ENCODE measurements around the gene RASSF7. TPM values are rescaled to one million over a fixed set of nuclear protein-coding genes. Genes with fewer than 3 reads are reported as not detected.
"Not testable (repeated sequence)": the region's sequence is repeated elsewhere in the genome, so short reads cannot be mapped to it uniquely, and the experiment has no call there.

The RASSF7 gene
- 7.8 TPM for polyA plus RNA-seq (2012; ENCODE audit: missing spikeins)

DNA sequence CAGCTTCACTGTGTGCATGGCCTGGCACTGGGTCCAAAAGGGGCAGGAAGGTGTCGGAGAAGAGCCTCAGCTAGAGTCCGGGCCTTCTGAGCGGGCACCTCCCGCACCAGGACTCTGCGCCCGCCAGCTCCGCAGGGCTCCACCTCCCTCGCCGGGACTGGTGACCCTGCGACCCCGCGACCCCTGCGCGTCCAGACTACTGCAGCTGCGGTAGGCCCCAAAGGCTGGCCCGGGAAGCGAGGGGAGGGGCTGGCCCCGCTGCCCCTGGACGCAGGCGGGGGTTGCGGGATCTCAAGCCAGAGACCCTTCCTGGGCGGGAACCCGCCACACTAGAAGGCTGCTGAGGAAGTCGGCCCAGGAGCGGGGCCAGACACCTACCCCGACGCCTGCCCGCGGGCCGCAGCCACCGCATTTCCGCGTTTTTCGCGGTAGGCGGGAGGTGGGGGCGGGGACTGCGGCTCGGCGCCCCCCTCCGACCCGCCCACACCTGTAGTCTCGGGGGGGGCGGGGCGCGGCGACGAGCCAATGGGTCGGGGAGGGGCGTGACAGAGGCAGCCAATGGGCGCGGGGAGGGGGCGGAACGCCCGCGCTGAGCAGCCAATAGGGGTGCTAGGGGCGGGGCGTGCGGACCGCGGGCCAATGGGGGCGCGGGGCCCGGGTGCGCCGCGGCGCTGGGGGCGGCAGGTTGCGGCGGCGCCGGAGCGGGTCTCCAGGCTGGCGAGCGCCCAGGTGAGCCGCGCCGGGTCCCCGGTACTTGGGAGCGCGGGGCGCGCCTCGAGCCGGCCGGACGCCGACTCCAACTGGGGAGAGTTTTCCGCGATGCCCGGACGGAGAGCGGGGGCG lies at the start of gene RASSF7, which contains the start of gene LMNTD2:
TSS of gene RASSF7 (plus strand) at position 666 of the 843 bp plus-strand sequence. CDS start 799 bp downstream, outside the sequence.
TSS of gene LMNTD2 (minus strand) at position 434 of the 843 bp plus-strand sequence. CDS start at position 412, 22 bp downstream.
- DNase-seq (ENCODE audit: insufficient read length): peak; percentile 100
- no peak for TF ChIP-seq TAF1 (IDR thresholded peaks at IDR 0.05; ENCODE audit: borderline replicate concordance, low read depth, low read length)
- TF ChIP-seq POLR2A (IDR thresholded peaks at IDR 0.05; ENCODE audit: low read depth, low read length): 0 out of 2 replicates have a peak, but pooled peaks have one; percentile 20
- TF ChIP-seq POLR2AphosphoS5 (IDR thresholded peaks at IDR 0.05; ENCODE audit: low read depth, low read length): no peak
- FAIRE-seq: peak; percentile 99

DNA sequence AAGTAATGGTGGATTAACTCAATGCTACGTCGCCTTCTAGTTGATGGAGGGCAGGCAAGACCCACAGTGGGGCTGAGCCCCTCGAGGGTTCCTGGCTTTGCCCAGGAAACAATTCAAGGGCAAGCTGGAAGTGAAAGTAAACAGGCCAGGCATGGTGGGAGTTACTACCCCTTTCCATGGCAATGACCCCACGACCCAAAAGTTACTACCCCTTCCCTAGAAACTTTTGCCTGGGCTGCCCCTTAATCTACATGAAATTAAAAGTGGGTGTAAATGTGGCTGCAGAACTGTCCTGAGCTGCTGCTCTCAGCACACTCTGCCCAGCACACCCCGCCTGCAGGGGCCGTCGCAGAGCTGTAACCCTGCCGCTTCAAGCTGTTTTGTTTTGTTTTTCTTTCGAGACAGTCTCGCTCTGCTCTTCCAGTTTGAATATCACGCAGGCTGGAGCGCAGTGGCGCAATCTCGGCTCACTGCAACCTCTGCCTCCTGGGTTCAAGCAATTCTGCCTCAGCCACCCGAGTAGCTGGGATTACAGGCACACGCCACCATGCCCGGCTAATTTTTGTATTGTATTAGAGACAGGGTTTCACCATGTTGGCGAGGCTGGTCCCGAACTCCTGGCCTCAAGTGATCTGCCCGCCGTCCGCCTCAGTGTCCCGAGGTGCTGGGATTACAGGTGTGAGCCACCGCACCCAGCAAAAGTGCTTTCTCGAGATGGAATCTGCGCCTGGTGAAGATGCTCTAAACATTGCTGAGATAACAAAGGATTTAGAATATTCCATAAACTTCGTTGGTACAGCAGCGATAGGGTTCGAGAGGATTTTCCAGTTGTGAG lies 47.8 kb upstream of the RASSF7 start:
- no peak for FAIRE-seq
- TF ChIP-seq POLR2AphosphoS5 (IDR thresholded peaks at IDR 0.05; ENCODE audit: low read depth, low read length) (no peak), POLR2A (IDR thresholded peaks at IDR 0.05; ENCODE audit: low read depth, low read length) (0 out of 2 replicates have a peak, but pooled peaks have one; percentile 19)
- DNase-seq (ENCODE audit: insufficient read length): no peak

DNA sequence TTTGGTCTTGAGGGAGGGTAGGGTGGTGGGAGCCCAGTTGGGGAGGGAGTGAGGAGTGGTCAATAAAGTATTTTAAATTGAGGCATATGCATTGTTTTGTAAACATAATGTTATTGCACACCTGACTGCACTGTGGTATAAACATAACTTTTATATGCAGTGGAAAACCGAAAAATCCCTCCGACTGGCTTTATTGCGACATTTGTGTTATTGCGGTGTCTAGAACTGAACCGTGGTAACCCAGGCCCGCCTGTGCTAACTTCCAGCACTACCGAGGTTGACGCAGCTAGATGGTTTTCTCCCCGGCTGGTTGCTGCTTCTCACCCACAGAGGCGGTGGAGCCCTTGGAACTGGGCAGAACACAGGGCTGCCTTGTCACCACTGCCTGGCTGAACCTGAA lies 46.2 kb upstream of the RASSF7 start:
- DNase-seq (ENCODE audit: insufficient read length): no peak
- TF ChIP-seq POLR2AphosphoS5 (IDR thresholded peaks at IDR 0.05; ENCODE audit: low read depth, low read length) (no peak), TAF1 (IDR thresholded peaks at IDR 0.05; ENCODE audit: borderline replicate concordance, low read depth, low read length) (no peak), POLR2A (IDR thresholded peaks at IDR 0.05; ENCODE audit: low read depth, low read length) (no peak)
- FAIRE-seq: no peak

GRCh38 chr11:515131-515530 lies 45.6 kb upstream of the RASSF7 start:
- FAIRE-seq (no peak), DNase-seq (ENCODE audit: insufficient read length) (no peak)
- TF ChIP-seq POLR2AphosphoS5 (IDR thresholded peaks at IDR 0.05; ENCODE audit: low read depth, low read length) (no peak), POLR2A (IDR thresholded peaks at IDR 0.05; ENCODE audit: low read depth, low read length) (no peak), TAF1 (IDR thresholded peaks at IDR 0.05; ENCODE audit: borderline replicate concordance, low read depth, low read length) (no peak)

GRCh38 chr11:516400-516799 lies 44.4 kb upstream of the RASSF7 start:
- FAIRE-seq (no peak), DNase-seq (ENCODE audit: insufficient read length) (no peak)
- TF ChIP-seq POLR2A (IDR thresholded peaks at IDR 0.05; ENCODE audit: low read depth, low read length) (no peak), POLR2AphosphoS5 (IDR thresholded peaks at IDR 0.05; ENCODE audit: low read depth, low read length) (no peak), TAF1 (IDR thresholded peaks at IDR 0.05; ENCODE audit: borderline replicate concordance, low read depth, low read length) (no peak)

DNA sequence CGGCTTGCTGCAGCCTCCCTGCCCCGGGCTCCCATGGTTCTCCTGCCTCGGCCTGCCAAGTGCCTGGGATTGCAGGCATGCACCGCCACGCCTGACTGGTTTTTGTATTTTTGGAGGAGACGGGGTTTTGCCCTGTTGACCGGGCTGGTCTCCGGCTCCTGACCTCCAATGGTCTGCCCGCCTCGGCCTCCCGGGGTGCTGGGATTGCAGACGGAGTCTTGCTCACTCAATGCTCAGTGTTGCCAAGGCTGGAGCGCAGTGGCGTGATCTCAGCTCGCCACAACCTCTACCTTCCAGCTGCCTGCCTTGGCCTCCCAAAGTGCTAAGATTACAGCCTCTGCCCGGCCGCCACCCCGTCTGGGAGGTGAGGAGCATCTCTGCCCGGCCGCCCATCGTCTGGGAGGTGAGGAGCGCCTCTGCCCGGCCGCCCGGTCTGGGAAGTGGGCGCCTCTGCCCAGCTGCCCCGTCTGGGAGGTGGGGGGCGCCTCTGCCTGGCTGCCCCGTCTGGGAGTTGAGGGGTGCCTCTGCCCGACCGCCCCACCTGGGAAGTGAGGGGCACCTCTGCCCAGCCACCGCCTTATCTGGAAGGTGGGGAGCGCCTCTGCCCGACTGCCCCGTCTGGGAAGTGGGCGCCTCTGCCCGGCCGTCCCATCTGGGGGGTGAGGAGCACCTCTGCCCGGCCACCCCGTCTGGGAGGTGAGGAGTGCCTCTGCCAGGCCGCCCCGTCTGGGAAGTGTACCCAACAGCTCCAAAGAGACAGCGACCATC lies 43.7 kb upstream of the RASSF7 start:
- DNase-seq (ENCODE audit: insufficient read length); FAIRE-seq: not testable (repeated sequence)

DNA sequence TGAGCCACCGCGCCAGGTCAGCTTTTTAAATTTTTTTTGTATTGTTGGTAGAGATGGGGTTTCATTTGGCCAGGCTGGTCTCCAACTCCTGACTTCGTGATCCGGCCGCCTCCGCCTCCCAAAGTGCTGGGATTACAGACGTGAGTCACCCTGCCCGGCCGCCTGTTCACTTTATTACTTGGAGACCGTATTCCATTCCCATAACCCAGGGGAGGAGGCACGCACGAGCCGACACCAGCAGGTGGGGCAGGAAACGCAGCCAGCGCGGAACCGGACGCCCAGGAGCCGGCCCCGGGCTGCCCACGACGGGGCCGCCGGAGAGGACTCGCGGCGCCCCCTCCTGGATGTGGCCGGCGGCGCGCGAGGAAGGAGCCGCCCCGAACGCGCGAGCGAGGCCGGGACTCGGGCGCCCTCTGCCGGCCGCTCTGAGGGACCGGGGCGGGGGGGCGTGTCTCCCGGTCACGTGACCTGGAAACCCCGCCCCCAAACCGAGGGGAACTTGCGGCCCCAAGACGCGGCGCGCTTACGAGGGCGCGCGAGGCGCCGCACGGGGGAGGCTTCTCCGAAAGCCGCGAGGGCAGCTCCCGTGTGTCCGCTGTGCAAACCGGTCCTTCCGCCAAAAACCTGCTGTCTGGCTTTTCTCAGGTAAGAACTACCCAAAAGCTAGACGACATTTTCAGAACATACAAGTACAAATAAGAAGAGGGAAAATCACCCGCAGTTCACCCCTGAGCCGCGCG lies 42.1 kb upstream of the RASSF7 start:
- FAIRE-seq: peak; percentile 96
- DNase-seq (ENCODE audit: insufficient read length): peak; percentile 92
- no peak for TF ChIP-seq POLR2A (IDR thresholded peaks at IDR 0.05; ENCODE audit: low read depth, low read length)
- no peak for TF ChIP-seq POLR2AphosphoS5 (IDR thresholded peaks at IDR 0.05; ENCODE audit: low read depth, low read length)
- no peak for TF ChIP-seq TAF1 (IDR thresholded peaks at IDR 0.05; ENCODE audit: borderline replicate concordance, low read depth, low read length)

GRCh38 chr11:520428-521176 lies 40.2 kb upstream of the RASSF7 start:
- FAIRE-seq (no peak), DNase-seq (ENCODE audit: insufficient read length) (no peak)
- TF ChIP-seq TAF1 (IDR thresholded peaks at IDR 0.05; ENCODE audit: borderline replicate concordance, low read depth, low read length) (no peak), POLR2AphosphoS5 (IDR thresholded peaks at IDR 0.05; ENCODE audit: low read depth, low read length) (no peak), POLR2A (IDR thresholded peaks at IDR 0.05; ENCODE audit: low read depth, low read length) (no peak)

DNA sequence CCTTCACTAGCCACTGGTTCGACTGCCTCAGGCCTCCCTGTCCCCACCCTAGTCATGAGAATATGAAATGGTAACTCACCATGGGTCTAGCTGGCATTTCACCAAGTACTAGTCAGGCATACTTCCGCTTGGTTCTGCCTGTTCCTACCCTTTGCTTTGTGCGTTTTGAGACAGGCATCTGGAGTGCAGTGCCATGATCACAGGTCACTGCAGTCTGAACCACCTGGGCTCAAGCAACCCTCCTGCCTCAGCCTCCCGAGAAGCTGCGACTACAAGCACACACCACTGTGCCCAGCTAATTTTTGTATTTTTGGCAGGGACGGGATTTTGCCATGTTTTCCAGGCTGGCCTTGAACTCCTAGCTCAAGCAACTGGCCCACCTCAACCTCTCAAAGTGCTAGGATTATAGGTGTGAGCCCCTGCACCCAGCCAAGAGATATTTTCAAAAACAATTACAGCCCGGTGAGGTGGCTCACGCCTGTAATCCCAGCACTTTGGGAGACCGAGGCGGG lies 39.5 kb upstream of the RASSF7 start:
- FAIRE-seq (no peak), DNase-seq (ENCODE audit: insufficient read length) (no peak)
- TF ChIP-seq TAF1 (IDR thresholded peaks at IDR 0.05; ENCODE audit: borderline replicate concordance, low read depth, low read length) (no peak), POLR2A (IDR thresholded peaks at IDR 0.05; ENCODE audit: low read depth, low read length) (no peak), POLR2AphosphoS5 (IDR thresholded peaks at IDR 0.05; ENCODE audit: low read depth, low read length) (no peak)

DNA sequence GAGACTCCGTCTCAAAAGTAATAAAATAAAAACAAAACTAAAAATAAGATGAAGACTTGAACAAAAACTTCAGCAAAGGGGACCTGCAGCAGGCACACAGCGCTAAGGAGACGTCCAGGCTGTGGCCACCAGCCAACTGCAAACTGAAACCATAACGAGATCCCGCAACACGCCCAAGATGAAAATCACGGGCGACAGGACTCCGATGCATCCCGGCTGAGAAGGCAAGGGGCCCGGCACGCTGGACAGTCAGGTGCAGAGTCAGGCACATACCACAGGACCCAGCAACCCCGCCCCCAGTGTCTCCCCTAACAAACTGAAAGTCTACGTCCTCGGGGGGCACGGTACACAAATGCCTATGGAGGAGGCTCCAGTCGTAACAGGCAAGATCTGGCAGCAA lies 34.6 kb upstream of the RASSF7 start:
- TF ChIP-seq TAF1 (IDR thresholded peaks at IDR 0.05; ENCODE audit: borderline replicate concordance, low read depth, low read length): no peak
- TF ChIP-seq POLR2AphosphoS5 (IDR thresholded peaks at IDR 0.05; ENCODE audit: low read depth, low read length): no peak
- TF ChIP-seq POLR2A (IDR thresholded peaks at IDR 0.05; ENCODE audit: low read depth, low read length): no peak
- no peak for FAIRE-seq
- DNase-seq (ENCODE audit: insufficient read length): no peak

Measured in GM12892 (cell line).